Measurements from ENCODE around the gene MAP3K8.

MAP3K8 gene

DNA sequence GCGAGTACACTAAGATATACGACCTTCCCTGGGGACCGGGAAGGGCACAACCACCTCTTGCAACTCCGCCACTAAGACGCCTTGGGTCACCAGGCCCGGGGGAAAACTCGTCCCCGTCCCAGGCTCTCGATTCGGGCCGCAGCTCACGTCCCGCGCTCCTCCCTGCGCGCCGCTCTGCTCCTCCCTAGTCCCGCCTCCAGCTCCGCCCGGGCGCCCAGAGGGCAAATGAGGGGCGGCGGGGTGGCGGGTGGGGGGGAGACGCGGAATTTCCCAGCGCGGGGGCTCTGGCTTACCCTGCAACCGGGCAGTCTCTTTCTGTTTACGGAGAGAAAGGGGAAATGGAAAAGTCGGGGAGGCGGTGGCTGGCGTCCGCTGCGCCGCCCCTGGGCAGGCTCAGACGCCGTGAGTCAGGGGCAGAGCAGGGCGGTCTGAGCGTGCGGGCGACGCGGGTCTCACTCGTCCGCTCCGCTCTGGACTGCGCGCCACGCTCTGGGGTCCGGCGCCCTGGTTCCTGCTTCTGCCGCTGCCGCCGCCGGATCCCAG lies at the start of gene MAP3K8:
TSS of gene MAP3K8 (plus strand) at position 455 of the 543 bp plus-strand sequence. CDS start 4,755 bp downstream, outside the sequence.
- peak; percentile 75 for DNase-seq (ENCODE audit: low read depth)
- TF ChIP-seq, protein P1, sequence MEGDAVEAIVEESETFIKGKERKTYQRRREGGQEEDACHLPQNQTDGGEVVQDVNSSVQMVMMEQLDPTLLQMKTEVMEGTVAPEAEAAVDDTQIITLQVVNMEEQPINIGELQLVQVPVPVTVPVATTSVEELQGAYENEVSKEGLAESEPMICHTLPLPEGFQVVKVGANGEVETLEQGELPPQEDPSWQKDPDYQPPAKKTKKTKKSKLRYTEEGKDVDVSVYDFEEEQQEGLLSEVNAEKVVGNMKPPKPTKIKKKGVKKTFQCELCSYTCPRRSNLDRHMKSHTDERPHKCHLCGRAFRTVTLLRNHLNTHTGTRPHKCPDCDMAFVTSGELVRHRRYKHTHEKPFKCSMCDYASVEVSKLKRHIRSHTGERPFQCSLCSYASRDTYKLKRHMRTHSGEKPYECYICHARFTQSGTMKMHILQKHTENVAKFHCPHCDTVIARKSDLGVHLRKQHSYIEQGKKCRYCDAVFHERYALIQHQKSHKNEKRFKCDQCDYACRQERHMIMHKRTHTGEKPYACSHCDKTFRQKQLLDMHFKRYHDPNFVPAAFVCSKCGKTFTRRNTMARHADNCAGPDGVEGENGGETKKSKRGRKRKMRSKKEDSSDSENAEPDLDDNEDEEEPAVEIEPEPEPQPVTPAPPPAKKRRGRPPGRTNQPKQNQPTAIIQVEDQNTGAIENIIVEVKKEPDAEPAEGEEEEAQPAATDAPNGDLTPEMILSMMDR (IDR thresholded peaks at IDR 0.05; ENCODE audit: low read depth, low read length, missing control alignments): no peak
- H3K4me3 ChIP-seq (ENCODE audit: low read depth, low read length): peak within 1 kb of the TSS; percentile 53

GRCh38 chr10:30384701-30385201 lies 49.2 kb upstream of the MAP3K8 start:
- H3K4me3 ChIP-seq (ENCODE audit: low read depth, low read length): no peak overlapping the region
- DNase-seq (ENCODE audit: low read depth): no peak
- TF ChIP-seq, protein P1 (IDR thresholded peaks at IDR 0.05; ENCODE audit: low read depth, low read length, missing control alignments): peak; percentile 61

- H3K4me3 ChIP-seq (ENCODE audit: low read depth, low read length): no peak overlapping the region
- DNase-seq (ENCODE audit: low read depth): no peak
- TF ChIP-seq, protein P1 (IDR thresholded peaks at IDR 0.05; ENCODE audit: low read depth, low read length, missing control alignments): no peak
These were observed 47.0 kb upstream of the MAP3K8 start for GRCh38 chr10:30386801-30387588.

- no peak overlapping the region for H3K4me3 ChIP-seq (ENCODE audit: low read depth, low read length)
- TF ChIP-seq, protein P1 (IDR thresholded peaks at IDR 0.05; ENCODE audit: low read depth, low read length, missing control alignments): no peak
- no peak for DNase-seq (ENCODE audit: low read depth)
These were observed 46.2 kb upstream of the MAP3K8 start for GRCh38 chr10:30387646-30388243.

- no peak overlapping the region for H3K4me3 ChIP-seq (ENCODE audit: low read depth, low read length)
- DNase-seq (ENCODE audit: low read depth): no peak
- TF ChIP-seq, protein P1 (IDR thresholded peaks at IDR 0.05; ENCODE audit: low read depth, low read length, missing control alignments): no peak
These were observed 44.4 kb upstream of the MAP3K8 start for GRCh38 chr10:30389543-30389942.

- TF ChIP-seq, protein P1 (IDR thresholded peaks at IDR 0.05; ENCODE audit: low read depth, low read length, missing control alignments): no peak
- DNase-seq (ENCODE audit: low read depth): no peak
- H3K4me3 ChIP-seq (ENCODE audit: low read depth, low read length): no peak overlapping the region
These were observed 43.8 kb upstream of the MAP3K8 start for GRCh38 chr10:30390207-30390606.
